ENCODE measurements around the gene SIRT3. TPM values are rescaled to one million over a fixed set of nuclear protein-coding genes. Genes with fewer than 3 reads are reported as not detected.

SIRT3 gene
- polyA plus RNA-seq, 3 donors, result 4.3 to 23.7 (median 4.3) TPM

DNA sequence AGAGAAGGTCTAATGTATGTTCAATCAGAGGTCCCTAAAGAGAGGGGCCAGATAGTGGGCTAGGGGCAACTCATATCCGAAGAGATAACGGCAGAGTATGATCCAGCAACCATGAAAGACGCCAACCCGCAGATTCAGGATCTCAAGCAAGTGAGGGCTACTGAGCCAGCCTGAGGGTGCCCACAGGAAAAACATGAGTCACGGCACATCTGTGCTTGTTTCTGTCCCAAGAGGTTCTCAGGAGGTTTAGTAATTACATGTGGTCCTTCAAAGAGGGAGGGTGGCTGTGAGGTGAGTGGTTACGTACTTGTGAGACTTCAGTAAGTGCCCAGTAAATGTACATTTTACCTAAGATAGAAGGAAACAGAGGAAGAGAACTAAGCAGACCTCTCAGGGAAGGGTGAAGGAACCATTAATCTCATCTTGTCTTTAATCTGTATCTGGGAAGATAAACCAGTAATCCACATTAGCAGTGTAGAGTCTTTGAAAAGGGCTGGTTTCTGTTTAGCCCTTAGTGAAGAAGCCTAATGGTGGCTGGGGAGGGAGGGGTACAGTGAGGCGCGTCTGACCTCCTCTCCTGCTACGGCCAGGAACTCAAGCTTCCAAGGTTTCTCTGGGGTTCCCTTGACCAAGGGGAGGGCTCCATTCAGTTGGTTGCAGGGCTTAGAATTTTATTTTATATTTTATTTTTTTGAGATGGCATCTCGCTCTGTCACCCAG lies 10.2 kb downstream of the SIRT3 start:
- DNase-seq, result no peak
- Histone ChIP-seq H3K79me2 (ENCODE audit: insufficient read depth, low read length) (no peaks in the 10 kb centered on the region), H3K4me1 (ENCODE audit: control insufficient read depth in 1 of 2, insufficient read depth in 2 of 2, low read length in 2 of 2) (no peaks in the 10 kb centered on the region), H3K9ac (ENCODE audit: insufficient read depth, low read length, poor library complexity, severe bottlenecking) (no peak overlapping the region), H3K4me2 (replicated peaks; ENCODE audit: extremely low read depth, low read length, poor library complexity, severe bottlenecking) (no peak overlapping the region), H3K9me3 (replicated peaks in 1 of 2; ENCODE audit: control insufficient read depth in 1 of 2, insufficient read depth in 1 of 2, low read length in 2 of 2) (no peaks in the 10 kb centered on the region), H4K20me1 (ENCODE audit: insufficient read depth, low read length) (no peaks in the 10 kb centered on the region), H3K27ac (ENCODE audit: low read depth in 1 of 2, low read length in 2 of 2) (no peak overlapping the region), H3K27me3 (ENCODE audit: control insufficient read depth in 2 of 2, insufficient read depth in 2 of 2, low read length in 2 of 2) (no peaks in the 10 kb centered on the region), H2AFZ (ENCODE audit: insufficient read depth, low read depth, low read length, poor library complexity, severe bottlenecking) (no peak overlapping the region), H3K36me3 (replicated peaks in 1 of 2; ENCODE audit: control insufficient read depth in 1 of 2, insufficient read depth in 2 of 2, low read length in 2 of 2) (peaks cover 0 to 7% of the 10 kb centered on the region in 2 donors), H3K4me3 (replicated peaks in 1 of 3; ENCODE audit: low read depth in 2 of 3, low read length in 3 of 3) (no peak overlapping the region)
- Mint-ChIP-seq H3K27me3 (ENCODE audit: low read depth in 3 of 3) (peaks cover 0 to 2% (median 1%) of the 10 kb centered on the region in 3 donors), H3K9me3 (no peaks in the 10 kb centered on the region), H3K4me3 (no peak overlapping the region), H3K27ac (no peak overlapping the region), H3K4me1 (no peaks in the 10 kb centered on the region), H3K36me3 (peaks cover 27 to 29% of the 10 kb centered on the region in 2 donors)
- TF ChIP-seq, protein P1, sequence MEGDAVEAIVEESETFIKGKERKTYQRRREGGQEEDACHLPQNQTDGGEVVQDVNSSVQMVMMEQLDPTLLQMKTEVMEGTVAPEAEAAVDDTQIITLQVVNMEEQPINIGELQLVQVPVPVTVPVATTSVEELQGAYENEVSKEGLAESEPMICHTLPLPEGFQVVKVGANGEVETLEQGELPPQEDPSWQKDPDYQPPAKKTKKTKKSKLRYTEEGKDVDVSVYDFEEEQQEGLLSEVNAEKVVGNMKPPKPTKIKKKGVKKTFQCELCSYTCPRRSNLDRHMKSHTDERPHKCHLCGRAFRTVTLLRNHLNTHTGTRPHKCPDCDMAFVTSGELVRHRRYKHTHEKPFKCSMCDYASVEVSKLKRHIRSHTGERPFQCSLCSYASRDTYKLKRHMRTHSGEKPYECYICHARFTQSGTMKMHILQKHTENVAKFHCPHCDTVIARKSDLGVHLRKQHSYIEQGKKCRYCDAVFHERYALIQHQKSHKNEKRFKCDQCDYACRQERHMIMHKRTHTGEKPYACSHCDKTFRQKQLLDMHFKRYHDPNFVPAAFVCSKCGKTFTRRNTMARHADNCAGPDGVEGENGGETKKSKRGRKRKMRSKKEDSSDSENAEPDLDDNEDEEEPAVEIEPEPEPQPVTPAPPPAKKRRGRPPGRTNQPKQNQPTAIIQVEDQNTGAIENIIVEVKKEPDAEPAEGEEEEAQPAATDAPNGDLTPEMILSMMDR (IDR thresholded peaks at IDR 0.05), result no peak
- WGBS (ENCODE audit: insufficient coverage), result 89% methylated on average over 7 of the region's 10 CpGs
- intact Hi-C loops (cut with micrococcal nuclease), result no loop called here

DNA sequence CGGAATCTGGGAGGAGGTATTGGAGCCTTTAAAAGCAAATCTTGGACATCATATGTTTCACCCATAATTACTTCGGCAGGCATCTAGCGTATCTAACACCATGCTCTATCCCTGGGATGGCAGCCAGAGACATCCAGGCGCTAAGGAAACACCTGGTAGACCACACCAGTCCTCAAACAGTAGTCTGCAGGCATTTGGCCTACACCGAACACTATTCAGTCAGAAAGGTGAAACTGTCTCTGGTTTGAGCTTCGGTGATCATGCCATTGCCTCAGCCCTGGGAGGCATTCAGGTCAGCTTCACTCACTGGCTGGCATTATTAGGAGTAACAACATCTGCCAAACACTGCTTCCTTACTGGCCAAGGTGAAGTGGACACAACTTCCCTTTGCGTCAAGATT lies 11.7 kb downstream of the SIRT3 start:
- Mint-ChIP-seq H3K4me3 (no peak overlapping the region), H3K36me3 (peaks cover 16 to 23% of the 10 kb centered on the region in 2 donors), H3K4me1 (no peaks in the 10 kb centered on the region), H3K27me3 (ENCODE audit: low read depth in 3 of 3) (peaks cover 0 to 2% (median 0%) of the 10 kb centered on the region in 3 donors), H3K9me3 (no peaks in the 10 kb centered on the region), H3K27ac (no peak overlapping the region)
- H3K4me3 ChIP-seq (replicated peaks in 1 of 3; ENCODE audit: low read depth in 2 of 3, low read length in 3 of 3), result no peak overlapping the region
- intact Hi-C loops (cut with micrococcal nuclease), result no loop called here
- no peaks in the 10 kb centered on the region for H3K79me2 ChIP-seq (ENCODE audit: insufficient read depth, low read length)
- TF ChIP-seq, protein P1 (IDR thresholded peaks at IDR 0.05), result no peak
- no peaks in the 10 kb centered on the region for H4K20me1 ChIP-seq (ENCODE audit: insufficient read depth, low read length)
- H3K4me1 ChIP-seq (ENCODE audit: control insufficient read depth in 1 of 2, insufficient read depth in 2 of 2, low read length in 2 of 2), result no peaks in the 10 kb centered on the region
- no peaks in the 10 kb centered on the region for H3K27me3 ChIP-seq (ENCODE audit: control insufficient read depth in 2 of 2, insufficient read depth in 2 of 2, low read length in 2 of 2)
- WGBS (ENCODE audit: insufficient coverage), result 94% methylated on average over 5 of the region's 7 CpGs
- DNase-seq, result no peak
- no peak overlapping the region for H2AFZ ChIP-seq (ENCODE audit: insufficient read depth, low read depth, low read length, poor library complexity, severe bottlenecking)
- H3K27ac ChIP-seq (ENCODE audit: low read depth in 1 of 2, low read length in 2 of 2), result no peak overlapping the region
- no peak overlapping the region for H3K4me2 ChIP-seq (replicated peaks; ENCODE audit: extremely low read depth, low read length, poor library complexity, severe bottlenecking)
- H3K9me3 ChIP-seq (replicated peaks in 1 of 2; ENCODE audit: control insufficient read depth in 1 of 2, insufficient read depth in 1 of 2, low read length in 2 of 2), result no peaks in the 10 kb centered on the region
- H3K36me3 ChIP-seq (replicated peaks in 1 of 2; ENCODE audit: control insufficient read depth in 1 of 2, insufficient read depth in 2 of 2, low read length in 2 of 2), result peaks cover 0 to 7% of the 10 kb centered on the region in 2 donors
- H3K9ac ChIP-seq (ENCODE audit: insufficient read depth, low read length, poor library complexity, severe bottlenecking), result no peak overlapping the region
